Activated effector memory CD4-positive, alpha-beta T cell treated with anti-CD3 and anti-CD28 coated beads, Interleukin-2, amount 50 U/mL, for 16 hours (primary cell): ENCODE results near the gene GCH1.
"Not testable (repeated sequence)": the region's sequence is repeated elsewhere in the genome, so short reads cannot be mapped to it uniquely, and the experiment has no call there.

Source experiments
- DNase-seq: peaks from one replicate; pipeline ENCODE4 v3.0.0-alpha.2; 2020

The GCH1 gene

DNA sequence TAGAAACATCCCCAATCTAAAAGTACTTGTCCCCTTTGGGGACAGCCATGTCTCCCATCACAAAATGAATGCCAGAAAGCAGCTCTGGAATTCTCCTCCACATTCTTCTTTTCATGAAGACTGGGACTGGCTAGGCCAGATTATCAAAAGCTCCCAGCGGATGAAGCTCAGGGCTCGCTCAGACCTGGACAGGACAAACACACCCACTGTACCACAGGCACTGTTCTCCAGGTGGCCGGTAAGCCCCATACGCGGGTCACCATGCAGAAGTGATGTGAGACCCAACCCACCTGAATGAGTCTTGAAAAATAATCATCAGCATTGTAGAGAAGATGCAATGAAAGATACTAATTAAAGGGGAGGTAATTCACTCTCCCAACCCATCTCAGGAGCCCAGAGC is 85.1 kb downstream of the GCH1 start:
- no peak for DNase-seq

DNA sequence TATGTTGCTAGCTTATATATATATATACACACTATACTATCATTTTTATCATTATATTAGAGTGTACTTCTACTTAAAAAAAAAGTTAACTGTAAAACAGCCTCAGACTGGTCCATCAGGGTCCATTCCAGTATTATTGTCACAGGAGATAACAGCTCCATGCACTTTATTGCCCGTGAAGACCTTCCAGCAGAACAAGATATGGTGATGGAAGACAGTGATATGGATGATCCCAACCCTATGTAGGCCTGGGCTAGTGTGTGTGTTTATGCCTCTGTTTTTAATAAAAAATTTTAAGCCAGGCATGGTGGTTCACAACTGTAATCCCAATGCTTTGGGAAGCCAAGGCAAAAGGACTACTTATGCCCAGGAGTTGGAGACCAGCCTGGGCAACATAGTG is 86.2 kb downstream of the GCH1 start:
- DNase-seq, result no peak

DNA sequence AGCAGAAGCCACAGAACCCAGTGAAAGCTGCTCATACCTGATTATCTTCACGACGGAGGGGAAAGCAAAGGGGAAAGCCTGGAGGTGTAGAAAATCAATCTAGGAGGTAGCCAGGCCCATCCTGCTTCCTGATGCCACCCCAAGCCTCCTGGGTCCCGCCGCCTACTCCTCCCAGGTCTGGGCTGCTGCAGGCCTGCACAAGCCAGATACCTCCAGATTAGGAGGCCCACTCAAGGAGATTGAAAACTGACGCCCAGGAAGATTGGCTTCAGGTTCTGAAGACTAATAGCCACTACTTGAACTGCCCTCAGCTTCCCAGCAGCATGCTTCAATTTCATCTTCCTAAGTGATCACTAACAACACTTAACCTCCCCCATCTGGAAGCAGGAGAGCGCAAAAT is 87.1 kb downstream of the GCH1 start:
- DNase-seq, result no peak

DNA sequence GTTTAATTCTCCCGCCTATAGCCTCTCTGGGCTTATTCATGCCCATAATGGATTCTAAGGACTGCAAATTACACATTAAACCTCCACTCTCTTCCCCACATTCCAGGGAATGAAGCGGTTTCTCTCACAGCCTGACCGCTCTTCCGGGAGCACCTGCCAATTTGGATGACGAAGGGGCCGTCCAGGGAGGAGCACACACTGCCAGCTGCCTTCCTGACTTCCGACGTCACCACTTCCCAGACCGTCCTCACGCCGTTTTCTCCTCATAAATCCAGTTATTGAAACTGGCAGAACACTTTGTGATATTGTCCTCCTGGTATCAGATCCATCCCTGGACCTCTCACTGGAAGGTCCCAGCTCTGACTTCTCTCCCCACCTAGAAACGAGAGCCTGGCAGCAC is 87.6 kb downstream of the GCH1 start:
- no peak for DNase-seq

DNA sequence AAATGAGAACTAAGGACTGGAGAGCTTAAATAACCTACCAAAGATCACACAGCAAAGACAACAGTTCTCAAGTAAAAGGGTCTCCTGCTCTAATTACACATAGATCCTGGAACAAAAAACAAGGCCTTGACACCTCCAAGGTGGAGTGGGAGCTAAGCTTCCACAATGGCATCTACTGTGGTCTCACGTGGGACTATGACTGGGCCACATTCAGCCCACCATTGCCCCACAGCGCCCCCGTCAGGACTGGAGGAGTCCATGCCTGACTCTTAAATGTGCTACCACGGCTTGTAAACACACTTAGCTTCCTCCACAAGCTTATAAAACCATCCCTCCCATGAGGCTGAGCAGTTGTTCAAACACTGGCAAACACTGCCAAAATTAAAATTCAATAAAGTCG is 88.5 kb downstream of the GCH1 start:
- DNase-seq, result no peak

DNA sequence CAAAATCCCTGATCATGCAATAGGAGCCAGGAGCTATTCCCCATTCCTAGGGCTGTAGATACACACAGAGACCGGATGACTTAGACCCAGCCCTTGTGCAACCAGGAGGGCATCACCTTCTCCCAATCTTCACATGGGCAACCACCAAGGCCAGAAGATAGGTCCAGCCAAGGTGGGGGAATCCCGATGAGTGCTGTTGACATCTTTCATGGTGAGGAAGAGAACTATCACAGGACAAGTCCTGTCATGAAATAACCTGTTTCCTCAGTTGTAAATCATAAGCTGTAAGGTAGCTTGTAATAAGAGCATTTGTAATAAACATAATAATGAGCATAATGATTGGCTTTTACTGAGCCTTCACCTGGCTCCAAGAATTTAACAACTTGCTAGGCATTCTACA is 89.5 kb downstream of the GCH1 start:
- DNase-seq, result no peak

DNA sequence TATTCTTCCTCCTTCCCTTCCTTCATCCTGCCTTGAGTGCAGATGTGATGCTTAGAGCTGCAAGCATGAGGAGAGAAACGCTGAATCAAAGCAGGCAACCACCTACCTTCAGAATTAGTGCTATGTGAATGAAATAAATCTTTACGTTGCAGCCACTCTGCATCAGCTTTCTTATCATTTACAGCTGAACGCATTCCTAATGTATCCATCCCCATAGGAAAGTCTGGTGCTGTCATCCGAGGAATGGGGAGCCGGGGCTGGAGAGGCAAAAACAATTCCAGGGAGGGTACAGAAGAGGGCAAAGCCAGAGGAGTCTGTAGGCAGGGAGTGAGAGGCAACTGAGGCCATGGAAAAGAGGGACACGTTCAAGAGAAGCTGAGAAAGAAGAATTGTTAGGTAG is 90.0 kb downstream of the GCH1 start:
- no peak for DNase-seq

DNA sequence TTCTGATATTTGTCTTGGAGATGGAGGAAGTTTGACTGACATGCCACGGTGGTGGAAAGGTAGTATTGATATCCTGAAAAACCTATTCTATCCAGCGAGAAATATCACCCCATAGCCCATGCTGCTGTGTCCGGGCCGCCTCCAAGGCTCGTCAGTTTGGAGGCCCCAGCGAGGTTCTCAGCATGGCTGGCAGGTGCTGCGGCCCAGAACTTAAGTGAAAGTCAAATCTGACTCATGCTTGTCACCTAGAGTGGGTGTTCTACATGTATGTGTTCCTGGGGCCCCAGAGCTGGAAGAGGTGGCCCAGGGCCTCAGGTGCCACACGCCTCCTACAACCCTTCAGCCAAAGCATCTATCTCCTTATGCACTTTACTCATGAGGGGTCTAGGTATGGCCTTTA is 92.9 kb downstream of the GCH1 start:
- DNase-seq, result no peak

DNA sequence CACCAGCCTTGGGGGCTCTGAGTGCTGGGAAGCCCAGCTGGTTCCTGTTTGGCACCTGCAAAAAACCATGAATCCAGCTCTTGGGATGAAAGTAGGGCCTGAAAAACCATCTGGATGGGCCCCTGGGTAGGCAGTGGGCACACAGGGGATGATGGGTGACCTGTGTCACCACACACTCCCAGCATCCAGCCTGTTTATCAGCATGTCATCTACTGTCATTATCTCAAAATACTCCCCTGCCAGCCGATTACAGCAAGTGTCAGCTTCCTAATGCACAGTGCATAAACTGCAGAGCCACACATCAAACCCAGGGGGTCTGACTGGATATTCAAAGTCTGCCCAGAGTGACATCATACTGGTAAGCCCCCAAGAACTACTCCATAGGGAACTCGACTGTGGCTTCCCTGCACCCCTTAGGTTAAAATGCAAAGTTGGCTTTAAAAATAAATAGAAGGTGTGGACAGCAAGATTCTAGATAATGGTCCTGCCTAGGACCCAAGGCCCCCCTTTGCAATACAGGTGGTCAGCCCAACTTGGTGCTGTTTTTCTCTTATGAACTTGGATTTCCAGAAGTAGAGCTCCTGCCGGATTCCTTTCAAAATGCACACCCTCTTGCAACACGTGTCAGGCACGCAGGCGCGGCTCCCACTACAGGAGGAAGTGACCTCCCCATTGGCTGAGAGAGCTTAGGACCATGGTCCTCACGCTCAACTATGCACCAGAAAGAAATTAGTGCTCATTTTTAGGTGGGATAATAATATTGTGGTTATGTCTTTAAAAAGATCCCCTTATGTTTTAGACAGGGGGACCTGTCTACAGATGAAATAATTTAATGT is 94.1 kb downstream of the GCH1 start:
- DNase-seq, result no peak

DNA sequence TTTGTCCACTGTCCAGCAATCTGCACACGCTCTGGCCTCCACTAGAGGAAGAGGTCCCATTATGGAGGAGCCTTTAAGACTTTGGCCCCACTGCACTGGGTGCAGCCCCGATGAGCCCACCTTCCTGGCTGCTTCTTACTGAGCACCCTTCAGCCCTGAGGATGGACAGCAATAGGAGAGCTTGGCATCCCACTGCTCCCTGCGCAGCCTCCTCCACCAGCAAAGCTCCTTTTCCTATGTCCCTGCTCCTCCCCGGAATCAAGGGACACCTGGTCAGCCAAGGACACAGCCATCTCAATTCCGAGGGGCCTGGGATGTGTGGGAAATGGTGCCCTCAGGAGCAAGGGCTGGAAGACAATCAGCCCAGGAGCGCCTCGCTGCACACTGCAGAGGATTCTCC is 94.7 kb downstream of the GCH1 start:
- DNase-seq, result no peak

DNA sequence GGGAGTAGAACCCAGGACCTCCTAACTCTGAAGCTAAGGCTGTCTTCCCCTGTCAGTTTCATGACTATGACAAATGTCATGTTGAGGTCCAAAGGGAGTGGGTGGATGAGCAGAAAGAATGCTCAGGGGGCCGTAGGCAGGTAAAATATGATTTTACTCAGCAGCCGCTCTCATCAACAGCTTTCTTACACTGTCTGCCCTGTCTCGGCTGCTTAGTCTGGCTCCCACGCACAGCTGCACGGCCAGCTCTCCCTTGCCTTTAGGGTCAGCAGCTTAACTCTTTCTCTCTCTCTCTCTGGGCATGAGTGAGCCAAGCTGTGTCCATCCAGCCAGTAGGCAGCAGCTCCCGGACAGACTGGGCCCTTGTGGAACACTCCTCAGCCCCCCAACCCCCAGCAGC is 95.2 kb downstream of the GCH1 start:
- no peak for DNase-seq

DNA sequence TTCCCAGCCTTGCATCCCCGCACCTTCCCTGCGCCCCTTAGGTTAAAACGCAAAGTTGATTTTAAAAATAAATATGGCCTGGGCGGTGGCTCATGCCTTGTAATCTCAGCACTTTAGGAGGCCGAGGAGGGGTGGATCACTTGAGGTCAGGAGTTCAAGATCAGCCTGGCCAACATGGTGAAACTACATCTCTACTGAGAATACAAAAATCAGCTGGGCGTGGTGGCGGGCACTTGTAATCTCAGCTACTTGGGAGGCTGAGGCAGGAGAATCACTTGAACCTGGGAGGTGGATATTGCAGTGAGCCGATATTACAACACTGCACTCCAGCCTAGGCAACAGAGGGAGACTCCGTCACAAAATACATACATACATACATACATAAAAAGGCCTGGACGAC is 96.0 kb downstream of the GCH1 start:
- DNase-seq, result no peak

DNA sequence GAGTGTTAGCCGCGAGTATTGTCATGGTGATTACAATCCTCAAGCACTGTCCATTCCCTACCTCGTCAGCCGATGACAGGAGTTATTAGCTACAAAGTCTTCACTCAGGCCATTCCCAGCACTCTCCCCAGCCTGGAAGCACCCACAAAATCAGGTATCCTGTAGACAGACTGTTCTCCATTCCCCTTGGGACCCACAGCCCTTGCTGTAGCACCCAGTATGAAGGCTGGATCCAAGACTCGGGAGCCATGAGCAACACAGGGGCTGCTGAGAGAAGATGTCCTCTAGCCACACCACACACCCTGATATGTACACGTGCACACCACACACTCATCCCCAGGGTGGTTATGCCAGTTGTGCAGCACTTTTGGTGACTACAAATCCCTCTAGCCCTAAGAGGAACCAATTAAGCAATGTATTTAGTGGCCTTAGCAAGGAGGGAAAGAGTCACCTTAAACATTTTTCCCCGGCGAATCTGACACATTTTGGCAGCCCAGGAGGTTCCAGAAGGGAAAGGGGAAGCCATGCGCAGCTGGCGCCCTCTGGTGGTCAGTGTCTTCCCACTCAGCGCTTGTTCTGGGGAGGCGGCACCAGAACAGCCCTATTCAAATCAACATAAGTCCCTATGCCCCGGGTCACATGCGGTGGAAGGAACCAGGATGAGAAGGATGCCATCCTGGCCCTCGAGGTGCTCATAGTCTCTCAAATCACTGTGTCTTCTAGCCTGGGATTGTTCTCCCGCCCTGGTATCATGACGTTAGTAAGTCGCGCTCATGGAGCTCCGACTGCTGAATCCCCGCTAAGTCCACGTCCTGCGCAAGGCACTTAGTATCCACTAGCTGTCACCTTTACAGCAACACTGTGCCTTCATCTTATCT is 96.9 kb downstream of the GCH1 start:
- peak; percentile 90 for DNase-seq

DNA sequence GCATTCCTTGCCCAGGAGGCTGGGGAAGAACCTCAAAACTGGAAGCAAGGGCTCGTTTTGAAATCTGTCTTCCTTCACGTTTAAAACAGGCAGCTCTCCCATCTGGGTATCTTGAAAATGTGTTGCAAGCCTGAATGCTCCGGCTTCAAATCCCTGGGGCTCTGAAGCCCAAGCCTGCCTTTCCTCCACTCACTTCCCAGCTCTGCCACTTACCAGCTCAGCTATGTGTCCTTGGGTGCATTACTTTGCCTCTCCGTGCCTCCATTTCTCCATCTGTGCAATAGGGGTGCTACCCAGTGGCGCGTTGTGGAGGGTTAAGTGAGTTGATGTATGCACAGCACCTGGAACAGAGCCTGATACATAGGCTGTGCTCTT is 97.6 kb downstream of the GCH1 start:
- DNase-seq, result no peak

DNA sequence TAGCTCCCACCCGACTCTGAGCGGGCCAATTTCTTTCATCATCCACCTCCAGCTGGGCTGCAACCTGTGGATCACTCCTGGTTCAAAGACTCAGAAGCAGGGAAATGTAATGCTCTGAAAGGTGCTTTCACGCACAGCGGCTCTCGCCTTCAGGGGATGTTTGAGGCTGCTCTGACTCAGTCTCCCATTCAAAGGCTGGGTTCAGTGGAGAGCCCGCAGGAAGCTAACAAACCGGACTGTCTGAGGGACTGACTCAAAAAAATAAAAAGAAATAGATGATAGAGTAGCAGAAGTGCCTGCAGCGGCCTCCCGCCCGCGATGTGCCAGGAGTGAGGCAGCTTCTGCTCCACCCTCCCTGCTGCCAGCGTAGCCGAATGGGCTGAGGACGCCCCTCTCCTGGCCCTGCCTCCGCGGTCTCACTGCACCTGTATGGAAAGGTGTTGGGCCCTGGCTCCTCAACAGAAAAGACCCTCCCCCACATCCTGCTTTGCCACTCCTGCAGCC is 98.0 kb downstream of the GCH1 start:
- no peak for DNase-seq

DNA sequence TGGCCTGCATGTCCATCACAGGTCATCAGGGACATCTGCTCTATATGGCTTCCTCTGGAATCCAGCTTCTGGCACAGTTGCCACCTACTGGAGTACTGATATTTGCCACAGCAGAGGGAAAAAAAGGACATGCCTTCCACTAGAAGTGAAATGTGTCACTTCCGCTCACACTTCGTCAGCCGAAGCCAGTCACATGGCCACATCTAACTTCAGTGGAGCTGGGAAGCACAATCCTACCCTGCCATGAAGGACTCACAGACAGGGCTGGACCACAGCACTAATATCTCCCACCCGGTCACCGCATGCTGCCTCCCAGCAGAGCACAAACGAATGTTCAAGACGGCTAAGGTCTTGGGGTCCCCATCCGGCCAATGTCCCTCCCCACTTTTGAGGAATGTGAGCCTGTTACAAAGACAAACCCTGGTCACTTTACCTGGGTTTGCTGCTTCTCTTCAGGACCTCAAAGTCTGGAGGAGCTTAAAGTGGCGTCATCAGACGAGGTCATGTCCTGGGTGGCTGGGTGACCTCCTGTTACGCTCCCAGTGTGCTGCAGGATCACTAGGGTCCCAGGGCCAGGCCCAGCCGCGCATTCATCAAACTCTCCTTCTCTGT is 98.6 kb downstream of the GCH1 start:
- no peak for DNase-seq

DNA sequence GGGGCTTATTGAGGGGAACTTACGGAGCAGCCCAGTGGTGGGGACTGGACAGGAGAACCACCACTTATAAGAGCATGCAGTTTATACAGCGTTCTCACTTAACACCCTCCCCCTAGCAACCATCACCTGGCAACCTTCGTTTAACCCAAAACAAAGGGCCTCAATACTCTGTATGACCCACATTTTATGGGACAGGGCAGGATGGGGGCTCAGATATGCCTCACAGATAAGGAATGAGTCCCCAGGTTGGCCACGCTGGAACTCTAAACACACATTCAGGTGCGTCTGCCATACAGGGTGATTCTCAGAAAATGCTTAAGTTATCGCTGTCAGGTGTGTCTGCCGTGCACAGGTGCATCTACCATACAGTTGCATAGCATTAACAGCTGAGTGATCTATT is 99.2 kb downstream of the GCH1 start:
- no peak for DNase-seq

DNA sequence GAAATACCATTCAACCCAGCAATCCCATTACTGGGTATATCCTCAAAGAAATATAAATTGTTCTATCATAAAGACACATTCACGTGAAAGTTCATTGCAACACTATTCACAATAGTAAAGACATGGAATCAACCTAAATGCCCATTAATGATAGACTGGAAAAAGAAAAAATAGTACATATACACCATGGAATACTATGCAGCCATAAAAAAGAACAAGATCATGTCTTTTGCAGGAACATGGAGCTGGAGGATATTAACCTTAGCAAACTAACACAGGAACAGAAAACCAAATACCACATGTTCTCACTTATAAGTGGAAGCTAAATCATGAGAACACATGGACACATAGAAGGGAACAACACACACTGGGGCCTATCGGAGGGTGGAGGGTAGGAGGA is 101.1 kb downstream of the GCH1 start:
- not testable (repeated sequence) for DNase-seq

DNA sequence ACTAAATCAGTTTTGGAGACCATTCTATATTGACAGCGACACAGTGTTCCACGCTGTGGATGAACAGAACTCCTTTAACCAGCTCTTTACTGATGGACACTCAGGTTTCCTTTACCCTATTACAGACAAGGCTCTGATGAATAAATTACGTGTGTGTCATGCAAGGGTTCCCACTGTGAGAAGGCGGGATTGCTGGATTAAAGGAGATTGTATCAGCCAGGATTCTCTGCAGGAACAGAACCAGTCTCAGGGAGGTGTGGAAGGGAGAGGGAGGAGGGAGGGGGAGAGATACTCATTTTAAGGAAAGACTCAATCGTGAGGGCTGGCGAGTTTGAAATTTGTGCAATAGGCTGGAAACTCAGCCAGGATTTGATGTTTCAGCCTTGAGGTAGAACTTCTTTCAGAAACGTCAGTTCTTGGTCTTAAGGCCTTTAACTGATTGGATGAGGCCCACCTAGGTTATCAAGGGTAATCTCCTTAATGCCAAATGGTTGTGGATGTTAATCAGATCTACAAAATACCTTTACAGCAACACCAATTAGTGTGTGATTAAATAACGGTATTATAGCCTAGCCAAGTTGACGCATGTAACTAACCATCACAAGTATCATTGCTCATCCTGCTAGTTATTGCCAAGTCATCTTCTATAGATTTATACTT is 104.0 kb downstream of the GCH1 start:
- DNase-seq, result no peak

DNA sequence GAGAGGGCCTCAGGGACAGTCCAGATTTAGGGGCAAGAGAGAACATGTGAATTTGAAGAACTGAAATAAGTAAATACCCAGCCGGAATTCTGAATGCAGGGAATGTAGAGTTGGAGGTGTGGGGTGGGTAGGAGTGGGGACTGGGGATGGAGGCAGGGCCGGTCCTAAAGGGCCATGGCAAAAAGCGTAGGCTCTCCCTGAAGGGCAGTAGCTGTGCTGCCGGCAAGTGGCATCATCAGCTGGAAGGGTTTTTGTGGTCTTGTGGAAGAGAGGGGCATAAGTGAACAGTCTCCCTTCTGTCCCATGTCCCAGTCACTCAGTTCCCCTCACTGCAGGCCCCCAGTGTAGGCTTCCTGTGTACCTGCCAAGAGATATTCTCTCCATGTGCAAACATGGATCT is 104.6 kb downstream of the GCH1 start:
- no peak for DNase-seq

DNA sequence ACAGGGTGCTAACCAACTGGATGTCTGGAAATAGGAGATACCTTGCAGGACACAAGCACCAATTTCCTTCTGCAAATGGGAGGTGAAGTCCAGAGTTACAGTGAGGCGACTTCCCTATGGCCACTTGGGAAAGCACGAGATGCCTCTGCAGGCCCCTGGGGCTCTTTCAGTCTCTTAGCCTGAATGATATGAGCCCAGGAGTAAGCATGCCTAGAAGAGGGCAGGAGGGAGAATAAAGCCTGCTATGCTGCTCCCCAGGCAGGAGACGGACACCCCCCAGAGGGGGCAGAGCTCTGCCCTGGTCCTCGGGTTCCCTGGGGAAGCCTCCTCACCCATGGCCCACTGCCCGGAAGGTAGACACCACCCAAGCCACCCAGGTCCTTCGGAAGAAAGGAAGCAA is 105.1 kb downstream of the GCH1 start:
- no peak for DNase-seq

DNA sequence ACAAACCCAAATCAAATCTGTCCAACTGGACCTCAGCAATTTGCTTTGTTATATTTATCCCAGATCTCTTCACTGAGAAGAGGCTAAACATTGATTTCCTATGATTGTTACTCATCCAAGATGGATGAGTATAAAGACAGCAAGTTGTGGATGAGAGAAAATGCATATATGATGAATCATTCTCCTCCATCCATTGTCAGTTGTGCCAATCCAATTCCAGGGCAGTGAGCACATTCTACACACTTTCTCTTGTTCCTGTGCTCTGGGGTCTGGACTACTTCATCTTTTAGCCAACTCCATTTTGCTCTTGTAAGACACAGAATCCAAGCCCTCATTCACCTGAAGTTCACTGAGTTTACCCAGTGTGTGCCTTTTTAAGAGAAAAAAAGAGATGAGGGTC is 105.7 kb downstream of the GCH1 start:
- DNase-seq, result no peak

DNA sequence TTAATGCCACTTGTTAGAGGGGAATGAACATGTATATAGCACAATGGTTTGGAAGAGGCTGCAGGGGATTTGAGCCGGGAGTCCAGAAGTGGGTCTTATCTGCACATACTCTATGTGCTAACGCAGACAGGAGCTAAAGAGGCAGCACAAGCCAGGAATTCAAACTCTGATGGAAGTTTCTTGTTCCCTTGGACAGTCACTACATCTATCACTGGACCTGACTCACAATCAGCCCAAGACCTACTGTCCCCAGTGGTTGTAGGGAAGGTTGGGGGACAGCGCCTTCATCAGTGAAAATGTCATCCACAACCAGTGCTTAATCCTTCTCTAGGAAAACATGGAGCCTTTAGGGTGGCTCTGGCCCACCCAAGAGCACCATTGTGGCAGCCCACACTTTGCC is 107.8 kb downstream of the GCH1 start:
- no peak for DNase-seq
